Amniotic epithelial cell (primary cell): Measurements from ENCODE around the gene PPP2CA.
"Not testable (repeated sequence)": the region's sequence is repeated elsewhere in the genome, so short reads cannot be mapped to it uniquely, and the experiment has no call there.

ENCODE experiments used
- DNase-seq: peaks from one replicate; pipeline ENCODE4 v3.0.0-alpha.2; 2010; ENCODE audit warnings: low read depth

PPP2CA gene

DNA sequence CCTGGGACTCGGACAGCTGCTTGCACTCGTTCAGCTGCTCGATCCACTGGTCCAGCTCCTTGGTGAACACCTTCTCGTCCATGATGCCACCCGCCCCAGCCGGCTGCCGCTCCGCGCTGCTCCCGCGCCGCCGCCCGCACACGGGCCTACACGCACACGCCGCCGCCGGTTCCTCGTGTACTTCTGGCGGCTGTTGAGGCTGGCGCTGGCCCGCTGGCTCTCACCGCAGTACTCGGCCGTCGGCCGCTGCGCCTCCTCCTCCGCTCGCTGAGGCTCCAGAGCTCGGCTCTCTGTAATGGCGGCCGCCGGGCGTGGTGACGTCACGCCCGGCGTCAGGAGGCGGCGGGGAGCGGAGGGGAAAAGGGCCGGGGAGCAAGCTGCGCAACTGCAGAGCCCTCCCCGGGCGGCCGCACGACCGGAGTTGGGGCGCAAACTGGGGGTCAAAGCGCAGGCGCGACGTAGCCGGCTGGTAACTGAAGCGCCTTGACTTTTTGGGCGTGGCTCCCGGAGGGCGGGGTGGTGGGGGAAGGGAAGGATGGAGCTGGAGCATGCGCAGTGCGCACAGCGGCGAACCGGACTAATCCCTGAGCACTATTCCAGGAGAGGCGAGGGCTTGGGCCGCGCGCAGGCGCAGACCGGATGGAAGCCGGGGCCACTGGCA, at the start of gene PPP2CA:
TSS of gene PPP2CA (minus strand) at position 294 of the 661 bp plus-strand sequence. CDS start at position 82, 212 bp downstream.
- peak; percentile 97 for DNase-seq

GRCh38 chr5:134273642-134274395, 47.9 kb upstream of the PPP2CA start:
- DNase-seq, result peak; percentile 7

GRCh38 chr5:134271059-134271458, 45.2 kb upstream of the PPP2CA start:
- no peak for DNase-seq

GRCh38 chr5:134268919-134269318, 43.0 kb upstream of the PPP2CA start:
- no peak for DNase-seq

DNA sequence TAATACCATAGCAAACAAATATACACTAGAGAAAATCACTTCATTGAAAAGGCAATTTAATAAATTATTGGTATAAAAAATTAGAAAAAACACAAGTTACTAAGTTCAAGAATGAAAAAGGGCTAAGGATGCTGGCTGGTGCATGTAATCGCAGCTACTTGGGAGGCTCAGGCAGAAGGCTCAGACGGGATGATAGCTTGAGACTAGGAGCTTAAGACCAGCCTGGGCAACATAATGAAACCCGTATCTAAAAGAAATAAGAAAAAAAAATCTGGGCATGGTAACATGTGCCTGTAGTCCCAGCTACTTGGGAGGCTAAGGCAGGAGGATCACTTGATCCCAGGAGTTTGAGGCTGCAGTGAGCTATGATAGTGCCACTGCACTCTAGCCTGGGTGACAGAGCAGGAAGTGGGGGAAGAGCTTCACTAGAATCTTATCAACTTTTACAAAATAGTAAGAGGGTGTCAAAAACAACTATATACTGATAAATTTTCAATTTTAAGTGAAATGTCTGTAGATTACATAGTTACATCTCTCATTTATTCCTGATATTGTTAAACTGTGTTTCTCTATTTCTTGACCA, 42.2 kb upstream of the PPP2CA start:
- no peak for DNase-seq

DNA sequence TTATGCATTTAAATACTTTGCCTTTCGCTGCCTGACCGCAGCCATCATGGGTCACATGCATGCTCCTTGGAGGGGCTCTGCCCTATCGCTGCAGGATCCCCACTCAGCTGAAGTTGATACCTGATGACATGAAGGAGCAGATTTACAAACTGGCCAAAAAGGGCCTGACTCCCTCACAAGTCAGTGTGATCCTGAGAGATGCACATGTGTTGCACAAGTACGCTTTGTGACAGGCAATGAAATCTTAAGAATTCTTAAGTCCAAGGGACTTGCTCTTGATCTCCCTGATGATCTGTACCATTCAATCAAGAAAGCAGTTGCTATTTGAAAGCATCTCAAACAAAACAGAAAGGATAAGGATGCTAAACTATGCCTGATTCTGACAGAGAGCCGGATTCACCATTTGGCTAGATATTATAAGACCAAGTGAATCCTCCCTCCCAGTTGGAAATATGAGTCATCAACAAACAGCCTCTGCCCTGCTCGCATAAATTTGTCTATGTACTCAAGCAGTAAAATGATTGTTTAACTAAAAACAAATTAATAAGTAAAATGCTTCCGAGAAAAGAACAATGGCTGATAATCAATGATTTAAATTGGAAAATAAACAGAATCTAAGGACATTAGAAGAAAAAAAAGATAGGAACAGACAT, 41.6 kb upstream of the PPP2CA start:
- peak; percentile 32 for DNase-seq

DNA sequence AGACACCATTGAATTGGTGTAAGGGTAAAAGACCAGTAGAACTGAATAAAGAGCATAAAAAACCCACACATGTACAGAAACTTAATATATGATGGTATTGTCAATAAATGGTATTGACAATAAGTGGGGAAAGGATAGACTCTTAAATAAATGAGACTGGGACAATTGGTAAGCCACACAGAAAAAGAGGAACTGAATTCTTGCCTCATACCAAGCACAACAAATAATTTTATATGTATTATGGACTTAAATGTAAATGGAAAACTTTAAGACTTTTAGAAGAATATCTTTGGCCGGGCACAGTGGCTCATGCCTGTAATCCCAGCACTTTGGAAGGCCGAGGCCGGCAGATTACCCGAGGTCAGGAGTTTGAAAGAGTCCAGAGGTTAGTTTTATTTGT, 37.9 kb upstream of the PPP2CA start:
- DNase-seq, result no peak

DNA sequence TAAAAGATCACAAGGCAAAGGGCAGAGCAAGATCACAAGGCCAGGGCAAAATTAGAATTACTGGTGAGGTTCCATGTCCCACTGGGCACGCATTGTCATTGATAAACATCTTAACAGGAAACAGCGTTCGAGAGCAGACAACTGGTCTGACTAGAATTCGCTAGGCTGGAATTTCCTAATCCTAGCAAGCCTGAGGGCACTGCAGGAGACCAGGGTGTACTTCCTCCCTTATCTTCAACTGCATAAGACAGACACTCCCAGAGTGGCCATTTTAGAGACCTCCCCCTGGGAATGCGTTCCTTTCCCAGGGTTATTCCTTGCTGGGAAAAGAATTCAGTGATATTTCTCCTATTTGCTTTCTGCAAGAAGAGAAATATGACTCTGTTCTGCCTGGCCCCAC, 36.8 kb upstream of the PPP2CA start:
- DNase-seq, result not testable (repeated sequence)

DNA sequence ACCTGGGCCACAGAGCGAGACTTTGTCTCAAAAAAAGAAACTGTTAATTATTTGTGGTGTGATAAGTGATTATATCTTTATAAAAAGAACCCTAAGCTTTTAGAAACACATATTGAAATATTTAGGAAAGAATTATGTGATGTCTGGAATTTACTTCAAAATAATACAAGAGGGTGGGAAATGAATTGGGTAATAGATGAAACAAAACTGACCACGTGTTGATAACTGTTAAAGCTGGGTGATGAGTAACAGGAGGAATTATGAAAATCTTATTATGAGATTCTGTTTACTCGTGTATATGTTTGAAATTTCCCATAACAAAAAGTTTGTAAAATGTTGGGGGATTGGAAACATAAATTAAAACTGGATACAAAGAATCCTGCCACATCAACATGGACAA, 33.0 kb upstream of the PPP2CA start:
- peak; percentile 59 for DNase-seq

DNA sequence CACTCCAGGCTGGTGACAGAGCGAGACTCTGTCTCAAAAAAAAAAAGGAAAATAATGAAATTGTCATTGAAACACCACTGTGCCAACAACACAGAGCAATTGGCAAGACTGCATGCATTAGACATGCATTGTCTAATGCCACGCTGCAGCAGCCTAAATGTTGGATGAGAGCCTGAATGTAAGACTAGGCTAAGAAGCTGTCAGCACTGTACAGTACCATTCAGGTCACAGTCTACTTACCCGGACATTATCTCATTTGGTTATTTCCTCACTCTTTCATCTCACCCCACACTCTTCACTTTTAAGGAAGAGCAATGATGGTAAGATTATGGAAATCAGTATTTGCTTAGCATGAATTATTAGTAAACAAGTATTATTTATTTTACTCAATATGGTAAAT, 31.3 kb upstream of the PPP2CA start:
- no peak for DNase-seq

- no peak for DNase-seq
These were observed 29.7 kb upstream of the PPP2CA start for GRCh38 chr5:134255418-134256150.

- not testable (repeated sequence) for DNase-seq
These were observed 27.7 kb upstream of the PPP2CA start for GRCh38 chr5:134253368-134254153.

- DNase-seq, result peak; percentile 72
These were observed 26.8 kb upstream of the PPP2CA start for GRCh38 chr5:134252671-134253070.

- no peak for DNase-seq
These were observed 25.1 kb upstream of the PPP2CA start for GRCh38 chr5:134250949-134251348.

GRCh38 chr5:134249469-134250379, 23.9 kb upstream of the PPP2CA start:
- no peak for DNase-seq

- peak; percentile 7 for DNase-seq
These were observed 22.4 kb upstream of the PPP2CA start for GRCh38 chr5:134248256-134248655.

GRCh38 chr5:134247428-134248224, 21.8 kb upstream of the PPP2CA start:
- DNase-seq, result peak; percentile 97

DNA sequence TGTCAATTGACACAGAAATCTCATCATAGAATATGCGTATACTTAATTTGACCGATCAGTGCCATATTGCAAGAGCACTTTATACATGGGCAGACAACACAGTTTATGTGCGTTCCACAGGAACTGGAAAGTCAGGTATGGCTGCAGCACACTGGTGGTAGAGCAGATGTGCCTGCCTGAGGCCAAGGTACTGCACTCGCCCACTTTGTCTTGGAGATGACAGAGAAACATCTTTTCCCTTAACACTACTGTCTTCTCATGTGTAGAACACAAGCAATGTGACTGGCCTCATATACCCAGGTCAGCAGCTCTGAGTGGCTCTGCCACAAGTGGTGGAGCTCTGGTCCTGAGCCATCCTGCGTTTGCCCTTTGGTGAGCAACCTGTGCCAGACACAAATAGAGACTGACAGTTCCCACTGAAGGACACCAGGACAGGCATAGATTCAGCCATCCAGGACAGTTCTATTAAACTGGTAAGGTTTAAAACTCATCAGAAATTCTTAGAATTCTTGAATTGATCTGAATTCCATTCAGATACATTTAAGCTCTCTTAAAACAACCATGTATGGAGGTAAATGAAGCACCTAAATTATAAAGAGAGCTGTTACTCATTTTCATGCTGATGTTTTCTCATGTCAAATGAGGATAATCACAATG, 21.0 kb upstream of the PPP2CA start:
- peak; percentile 6 for DNase-seq

DNA sequence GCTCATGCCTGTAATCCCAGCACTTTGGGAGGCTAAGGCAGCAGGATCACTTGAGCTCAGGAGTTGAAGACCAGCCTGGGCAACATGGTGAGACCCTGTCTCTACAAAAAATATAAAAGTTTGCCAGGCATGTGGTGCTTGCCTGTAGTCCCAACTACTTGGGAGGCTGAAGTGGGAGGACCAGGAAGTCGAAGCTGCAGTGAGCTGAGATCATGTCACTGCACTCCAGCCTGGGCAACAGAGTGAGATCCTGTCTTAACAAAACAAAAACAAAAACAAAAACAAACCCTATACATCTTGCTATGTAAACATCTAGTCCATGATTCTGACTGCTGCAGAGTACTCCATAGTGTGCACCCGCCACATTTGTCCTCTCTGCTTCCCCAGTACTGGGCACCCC, 19.8 kb upstream of the PPP2CA start:
- no peak for DNase-seq
